Measurements from ENCODE around the gene C1orf50. TPM values are rescaled to one million over a fixed set of nuclear protein-coding genes. Genes with fewer than 3 reads are reported as not detected.
A peak's percentile ranks its signal among the peaks of the same experiment; 100 is the strongest.
"Not testable (repeated sequence)": the region's sequence is repeated elsewhere in the genome, so short reads cannot be mapped to it uniquely, and the experiment has no call there.

Gene C1orf50
- total RNA-seq (ENCODE audit: low replicate concordance) = 4.2 and 5.4 TPM in 2 replicates

- peak; percentile 98 for DNase-seq (ENCODE audit: low read depth)
- no peak for TF ChIP-seq CTCF (IDR thresholded peaks at IDR 0.05; ENCODE audit: insufficient read depth, low read length)
- H3K4me3 ChIP-seq (ENCODE audit: low read depth, low read length) = peak within 1 kb of the TSS; percentile 99
Observed at GRCh38 chr1:42766741-42767509, at the start of gene C1orf50, which contains the start of gene P3H1. TSS of gene C1orf50 (plus strand) at chr1:42767249. CDS start at chr1:42767312, 63 bp downstream. TSS of gene P3H1 (minus strand) at chr1:42767028. CDS start at chr1:42766971, 57 bp downstream.

GRCh38 chr1:42720868-42721267 is 46.2 kb upstream of the C1orf50 start:
- no peak for DNase-seq (ENCODE audit: low read depth)
- no peak for TF ChIP-seq CTCF (IDR thresholded peaks at IDR 0.05; ENCODE audit: insufficient read depth, low read length)
- no peak overlapping the region for H3K4me3 ChIP-seq (ENCODE audit: low read depth, low read length)

- no peak for DNase-seq (ENCODE audit: low read depth)
Observed at GRCh38 chr1:42721926-42722325, 45.1 kb upstream of the C1orf50 start.

GRCh38 chr1:42722403-42722802 is 44.6 kb upstream of the C1orf50 start:
- not testable (repeated sequence) for DNase-seq (ENCODE audit: low read depth); H3K4me3 ChIP-seq (ENCODE audit: low read depth, low read length)

More at GRCh38 chr1:42721926-42722325, 45.1 kb upstream of the C1orf50 start:
- no peak overlapping the region for H3K4me3 ChIP-seq (ENCODE audit: low read depth, low read length)
- TF ChIP-seq CTCF (IDR thresholded peaks at IDR 0.05; ENCODE audit: insufficient read depth, low read length) = no peak

GRCh38 chr1:42723511-42723910 is 43.5 kb upstream of the C1orf50 start:
- DNase-seq (ENCODE audit: low read depth) = no peak
- H3K4me3 ChIP-seq (ENCODE audit: low read depth, low read length) = no peak overlapping the region
- TF ChIP-seq CTCF (IDR thresholded peaks at IDR 0.05; ENCODE audit: insufficient read depth, low read length) = no peak

GRCh38 chr1:42725820-42726219 is 41.2 kb upstream of the C1orf50 start:
- DNase-seq (ENCODE audit: low read depth); H3K4me3 ChIP-seq (ENCODE audit: low read depth, low read length): not testable (repeated sequence)

GRCh38 chr1:42730002-42730401 is 37.0 kb upstream of the C1orf50 start:
- no peak overlapping the region for H3K4me3 ChIP-seq (ENCODE audit: low read depth, low read length)
- no peak for TF ChIP-seq CTCF (IDR thresholded peaks at IDR 0.05; ENCODE audit: insufficient read depth, low read length)
- DNase-seq (ENCODE audit: low read depth) = no peak

GRCh38 chr1:42730988-42731387 is 36.1 kb upstream of the C1orf50 start:
- no peak for TF ChIP-seq CTCF (IDR thresholded peaks at IDR 0.05; ENCODE audit: insufficient read depth, low read length)
- peak; percentile 11 for DNase-seq (ENCODE audit: low read depth)

More at GRCh38 chr1:42730988-42731387, 36.1 kb upstream of the C1orf50 start:
- no peak overlapping the region for H3K4me3 ChIP-seq (ENCODE audit: low read depth, low read length)
